ENCODE results near the gene TNIK. TPM values are rescaled to one million over a fixed set of nuclear protein-coding genes. Genes with fewer than 3 reads are reported as not detected.

Gene TNIK
- polyA plus RNA-seq, 3 donors = 16.5 to 22.3 (median 18.0) TPM

DNA sequence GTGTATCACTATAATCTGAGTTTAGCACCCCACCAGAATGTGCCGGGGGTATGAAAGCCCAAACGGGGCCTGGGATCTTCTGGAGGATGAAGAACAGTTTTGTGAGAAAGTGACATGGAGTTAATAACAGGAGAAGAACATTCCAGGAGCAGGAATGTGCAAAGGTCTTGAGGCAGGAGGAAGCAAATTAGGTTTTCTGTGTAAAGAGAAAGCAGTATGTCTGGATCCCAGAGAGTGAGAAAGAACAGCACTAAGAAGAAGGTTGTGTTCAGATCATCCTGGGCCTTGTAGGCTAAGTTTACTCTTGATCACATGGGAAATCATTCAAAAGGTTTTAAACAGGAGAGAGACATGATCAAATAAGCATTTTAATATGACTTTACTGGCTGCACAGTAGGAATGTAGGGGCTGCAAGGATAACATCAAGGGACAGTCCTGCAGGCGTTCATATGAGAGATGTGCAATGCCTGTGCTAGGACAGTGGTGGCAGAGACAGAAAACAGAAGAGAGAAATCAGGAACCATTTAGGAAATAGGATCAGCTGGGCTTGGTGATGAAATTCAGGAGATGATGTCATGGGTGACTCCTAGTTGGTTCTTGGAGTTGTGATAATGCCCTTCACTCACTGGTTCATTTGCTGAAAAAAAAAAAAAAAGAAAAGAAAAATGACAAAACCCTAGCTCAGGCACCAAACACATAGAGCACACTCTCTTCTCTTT lies 113.5 kb downstream of the TNIK start:
- no peak for DNase-seq (ENCODE audit: low read depth in 3 of 3, low spot score in 2 of 3)

DNA sequence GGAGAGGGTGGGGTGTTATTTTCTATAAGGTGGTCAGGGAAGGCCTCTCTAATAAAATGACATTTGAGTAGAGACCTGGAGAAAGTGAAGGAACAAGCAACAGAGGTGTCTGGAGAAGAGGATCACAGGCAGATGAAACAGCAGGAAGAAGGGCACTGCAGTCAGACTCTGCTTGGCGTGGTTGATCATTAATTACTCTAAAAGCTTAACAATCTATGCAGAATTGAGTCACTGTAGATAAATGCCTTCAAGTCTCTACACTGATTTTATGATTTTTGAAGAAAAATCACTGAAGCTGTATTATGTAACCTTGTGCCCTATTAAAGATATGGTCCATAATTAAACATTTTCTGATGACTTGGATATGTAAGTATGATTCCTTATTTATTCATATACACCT lies 114.2 kb downstream of the TNIK start:
- DNase-seq (ENCODE audit: low read depth in 3 of 3, low spot score in 2 of 3) = no peak

DNA sequence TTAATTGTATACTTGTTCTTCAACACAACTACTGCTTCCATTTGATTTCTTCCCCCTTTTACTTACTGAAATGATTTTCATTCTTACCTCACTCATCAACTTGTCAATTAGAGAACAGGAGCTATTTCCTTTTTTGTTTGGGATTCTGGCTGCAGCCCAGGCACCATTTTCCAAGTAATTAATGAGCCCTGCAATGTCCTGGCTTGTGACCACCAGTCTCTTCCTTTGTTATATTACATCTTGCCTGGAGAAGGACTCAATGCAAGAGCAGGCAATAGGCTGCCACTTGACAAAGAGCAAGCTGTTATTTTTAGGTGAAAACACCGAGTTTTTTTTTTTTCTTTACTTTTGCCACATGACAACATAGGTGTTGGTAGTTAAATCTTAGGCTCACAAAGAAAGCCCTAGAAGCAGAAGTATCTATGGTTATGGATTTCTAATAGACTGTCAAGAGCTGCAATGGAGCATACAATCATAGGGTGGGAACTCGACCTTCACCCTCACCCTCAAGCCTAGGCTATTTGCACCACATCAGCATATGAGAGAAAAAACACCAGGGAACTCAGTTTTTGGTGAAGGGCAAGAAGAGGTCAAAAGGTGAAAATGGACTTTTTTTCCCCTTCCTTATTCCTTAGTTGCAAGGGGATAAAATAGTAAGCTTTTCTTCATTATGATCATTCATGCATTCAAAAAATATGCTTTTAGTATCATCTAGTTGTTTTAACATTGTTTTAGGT lies 114.9 kb downstream of the TNIK start:
- no peak for DNase-seq (ENCODE audit: low read depth in 3 of 3, low spot score in 2 of 3)

DNA sequence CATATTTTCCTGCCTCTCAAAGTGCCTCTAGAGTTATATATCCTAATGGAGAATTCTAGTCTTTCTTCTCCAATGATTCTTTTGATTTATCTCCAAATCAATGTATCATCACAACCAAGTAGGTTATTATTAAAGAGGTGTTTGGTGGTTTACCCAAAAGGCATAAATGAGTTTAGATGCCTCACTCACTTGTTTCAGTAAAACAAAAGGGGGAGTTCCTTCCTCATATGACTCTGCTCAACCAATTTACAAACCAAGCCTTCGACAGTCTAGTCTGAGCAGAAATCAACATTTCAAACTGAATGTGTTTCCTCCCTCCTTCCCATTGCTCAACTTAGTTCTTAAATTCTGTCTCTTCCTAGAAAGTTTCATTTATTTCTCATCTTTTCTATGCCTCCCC lies 116.5 kb downstream of the TNIK start:
- DNase-seq (ENCODE audit: low read depth in 3 of 3, low spot score in 2 of 3) = no peak

DNA sequence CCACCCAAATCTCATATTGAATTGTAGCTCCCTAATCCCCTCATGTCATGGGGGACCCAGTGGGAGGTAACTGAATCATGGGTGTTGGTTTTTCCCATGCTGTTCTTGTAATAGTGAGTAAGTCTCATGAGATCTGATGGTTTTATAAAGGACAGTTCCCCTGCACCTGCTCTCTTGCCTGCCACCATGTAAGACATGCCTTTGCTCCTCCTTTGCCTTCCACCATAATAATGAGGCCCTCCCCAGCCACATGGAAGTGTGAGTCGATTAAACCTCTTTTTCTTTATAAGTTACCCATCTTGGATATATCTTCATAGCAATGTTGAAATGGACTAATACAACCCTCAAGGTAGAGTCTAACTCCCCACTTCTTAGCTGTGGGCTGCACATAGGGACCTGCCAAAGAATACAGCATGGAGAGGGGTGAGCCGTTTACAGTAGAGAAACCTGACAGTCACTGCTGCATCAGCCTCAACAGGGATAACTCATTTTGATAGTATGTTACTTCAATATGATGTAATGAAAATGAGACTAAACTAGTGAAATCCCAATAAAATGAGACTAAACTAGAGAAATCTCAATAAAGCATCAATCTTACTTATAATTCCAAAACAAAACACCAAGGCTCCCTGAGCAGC lies 117.3 kb downstream of the TNIK start:
- no peak for DNase-seq (ENCODE audit: low read depth in 3 of 3, low spot score in 2 of 3)

GRCh38 chr3:171342200-171342599 lies 118.0 kb downstream of the TNIK start:
- no peak for DNase-seq (ENCODE audit: low read depth in 3 of 3, low spot score in 2 of 3)

- no peak for DNase-seq (ENCODE audit: low read depth in 3 of 3, low spot score in 2 of 3)
Observed at GRCh38 chr3:171340434-171340833, 119.8 kb downstream of the TNIK start.

DNA sequence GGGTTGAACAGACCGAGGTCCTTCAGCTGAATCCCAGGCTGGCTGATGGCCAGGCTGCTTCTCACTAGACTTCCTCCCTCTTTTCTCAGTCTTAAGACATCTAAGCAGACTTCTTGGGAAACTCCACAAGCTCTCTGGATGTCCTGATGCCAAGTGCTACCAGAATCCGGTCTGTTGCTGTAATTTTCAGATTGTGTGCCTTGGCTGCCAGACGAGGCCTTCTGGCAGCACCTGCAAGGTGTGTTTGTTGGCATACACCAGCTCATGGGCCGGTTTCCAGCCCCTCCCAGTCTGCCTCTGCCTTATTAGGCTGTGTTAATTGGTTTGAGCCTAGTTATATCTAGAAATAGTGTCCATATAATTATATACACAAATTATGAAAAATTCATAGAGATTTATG lies 120.6 kb downstream of the TNIK start:
- no peak for DNase-seq (ENCODE audit: low read depth in 3 of 3, low spot score in 2 of 3)

DNA sequence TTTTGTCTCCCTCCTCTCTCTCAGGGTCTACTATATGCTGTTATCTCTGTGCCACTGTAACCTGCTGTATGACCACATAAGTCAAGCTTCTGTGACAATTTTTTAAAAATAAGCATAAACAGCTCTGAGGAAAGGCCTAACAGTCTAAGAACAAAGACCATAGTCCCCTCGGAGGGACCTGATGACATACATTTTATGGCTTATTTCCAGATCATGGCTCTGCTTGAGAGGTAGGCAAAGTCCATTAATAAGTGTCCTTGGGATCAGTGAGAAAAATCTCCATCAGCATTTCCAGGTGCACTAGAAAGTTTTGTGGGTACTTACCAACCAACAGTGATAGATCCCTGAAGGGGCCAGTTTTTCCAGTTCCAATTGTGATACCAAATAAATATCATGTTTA lies 123.8 kb downstream of the TNIK start:
- no peak for DNase-seq (ENCODE audit: low read depth in 3 of 3, low spot score in 2 of 3)

GRCh38 chr3:171335559-171335958 lies 124.6 kb downstream of the TNIK start:
- DNase-seq (ENCODE audit: low read depth in 3 of 3, low spot score in 2 of 3) = no peak

GRCh38 chr3:171334465-171334811 lies 125.8 kb downstream of the TNIK start:
- DNase-seq (ENCODE audit: low read depth in 3 of 3, low spot score in 2 of 3) = peak in 2 of 3 donors; percentile 27 to 31

DNA sequence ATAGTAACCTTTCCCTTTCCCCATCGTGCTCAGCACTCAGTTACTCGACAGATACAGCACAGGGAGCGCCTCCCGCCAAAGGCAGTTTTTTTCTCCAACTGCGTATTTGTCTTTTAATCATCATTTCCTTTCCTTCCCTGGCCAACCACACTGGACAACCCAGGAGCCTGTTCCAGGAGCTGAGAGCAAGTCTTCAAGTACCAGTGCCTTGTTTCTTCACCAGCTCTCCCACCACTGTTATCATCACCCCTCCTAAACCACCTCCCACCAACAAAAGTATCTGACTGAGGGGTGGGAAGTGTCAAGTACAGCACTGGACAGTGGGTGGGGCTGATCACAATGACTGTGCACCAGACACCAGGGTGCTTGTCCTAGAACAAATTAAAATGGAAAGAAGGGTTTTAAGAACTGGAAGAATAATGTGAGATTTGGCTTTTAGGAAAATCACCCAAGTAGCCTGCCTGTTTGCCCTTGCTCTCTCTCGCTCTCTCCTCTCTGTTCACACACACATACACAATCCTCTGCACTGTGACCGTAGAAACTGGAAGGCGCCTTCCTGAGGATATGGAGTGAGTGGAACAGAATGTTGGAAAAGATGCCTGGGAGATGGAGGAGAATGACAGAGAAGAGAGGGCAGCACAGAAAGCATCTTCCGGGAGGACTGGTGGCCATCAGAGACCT lies 126.3 kb downstream of the TNIK start:
- DNase-seq (ENCODE audit: low read depth in 3 of 3, low spot score in 2 of 3) = no peak

DNA sequence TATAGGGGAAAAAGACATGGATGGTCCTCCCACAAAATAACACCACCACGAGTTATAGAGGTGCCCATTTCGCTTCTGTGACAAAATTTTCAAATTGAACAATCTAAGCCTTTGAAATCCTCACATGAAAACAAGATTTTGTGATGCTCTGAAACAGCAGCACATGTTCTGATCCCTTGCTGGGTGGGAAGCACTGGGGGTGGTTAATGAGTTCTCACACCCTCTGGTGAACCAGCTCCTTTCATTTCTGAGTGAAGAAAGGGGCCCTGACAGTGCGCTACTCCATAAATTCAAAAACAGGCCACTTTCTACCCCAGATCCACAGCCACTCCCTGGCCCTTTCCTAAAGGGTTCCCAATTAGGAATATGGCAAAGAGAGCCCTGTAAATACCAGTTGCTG lies 129.3 kb downstream of the TNIK start:
- no peak for DNase-seq (ENCODE audit: low read depth in 3 of 3, low spot score in 2 of 3)

GRCh38 chr3:171329746-171330145 lies 130.5 kb downstream of the TNIK start:
- DNase-seq (ENCODE audit: low read depth in 3 of 3, low spot score in 2 of 3) = no peak

GRCh38 chr3:171328419-171329082 lies 131.7 kb downstream of the TNIK start:
- no peak for DNase-seq (ENCODE audit: low read depth in 3 of 3, low spot score in 2 of 3)

DNA sequence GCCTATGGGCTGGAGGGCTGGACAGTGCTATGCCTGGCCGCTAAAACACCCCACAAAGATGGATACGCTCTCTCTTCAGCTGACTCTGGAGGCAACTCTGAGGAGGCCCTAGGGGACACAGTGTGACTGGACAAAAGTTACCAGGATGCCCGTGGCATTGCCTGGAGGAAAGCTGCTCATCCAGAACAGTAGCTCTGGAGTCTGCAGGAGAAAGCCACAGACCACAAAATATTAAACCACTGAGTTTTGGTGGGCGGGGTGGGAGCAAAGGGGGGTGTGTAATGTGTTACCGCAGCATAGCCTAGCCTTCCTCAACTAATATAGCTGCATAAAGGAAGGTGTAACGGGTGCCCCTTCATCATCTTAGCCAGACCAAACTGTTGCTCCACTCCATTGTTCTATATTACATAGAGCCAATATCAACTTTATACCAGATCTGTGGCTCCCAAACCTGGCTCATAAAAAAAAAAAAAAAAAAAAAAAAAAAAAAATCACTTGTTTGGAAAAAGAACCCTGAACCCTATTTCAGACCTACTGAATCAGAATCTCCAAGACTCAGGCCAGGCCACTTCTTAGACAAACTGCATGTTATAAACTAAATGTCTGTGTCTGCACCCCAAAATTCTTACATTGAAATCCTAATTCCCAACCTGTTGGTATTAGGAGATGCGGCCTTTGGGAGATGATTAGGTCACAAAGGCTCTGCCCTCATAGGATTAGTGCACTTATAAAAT lies 132.6 kb downstream of the TNIK start:
- no peak for DNase-seq (ENCODE audit: low read depth in 3 of 3, low spot score in 2 of 3)

GRCh38 chr3:171326717-171327440 lies 133.3 kb downstream of the TNIK start:
- no peak for DNase-seq (ENCODE audit: low read depth in 3 of 3, low spot score in 2 of 3)

DNA sequence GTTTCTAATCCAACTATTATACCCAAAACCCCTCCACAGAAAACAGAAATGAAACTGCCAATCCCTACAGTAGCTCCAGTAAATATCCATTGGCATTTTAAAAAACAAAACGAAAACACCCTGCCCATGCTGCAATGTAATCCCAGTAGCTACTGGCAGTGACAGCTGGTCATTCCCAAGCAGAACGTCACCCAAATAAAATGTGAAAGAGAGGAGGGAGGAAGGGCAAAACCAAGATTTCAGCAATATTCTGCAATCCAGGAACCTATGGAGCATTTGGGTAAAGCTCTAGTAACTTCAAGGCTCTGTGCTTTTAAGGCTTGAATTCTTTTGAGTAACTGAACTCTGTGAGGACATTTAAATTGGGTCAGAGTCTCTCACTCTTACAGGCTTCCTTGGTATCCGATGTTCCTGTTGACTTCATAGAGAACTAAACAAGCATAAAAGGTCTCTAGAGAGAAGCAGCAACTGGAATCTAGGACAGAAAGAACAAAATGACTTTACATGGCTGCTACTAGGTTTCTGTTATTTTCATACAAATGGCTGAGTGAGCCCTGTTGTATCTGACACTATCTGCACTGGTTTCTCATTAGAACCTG lies 136.2 kb downstream of the TNIK start:
- no peak for DNase-seq (ENCODE audit: low read depth in 3 of 3, low spot score in 2 of 3)
